Lower leg skin (tissue), 3 donors: ENCODE data around the gene HBD.

ENCODE experiments used
- POLR2A ChIP-seq, 2 donors: fragments of 450-650 bp; IDR thresholded peaks; one replicate each; pipeline ENCODE4 v1.6.1; 2016 to 2017; ENCODE audit warnings: antibody characterized with exemption in 2 of 2, mild to moderate bottlenecking in 1 of 2, moderate library complexity in 1 of 2
- TF ChIP-seq, protein P1 (sequence below), 3 donors: fragments of 450-650 bp; IDR thresholded peaks; one replicate each; pipeline ENCODE4 v1.5.1; 2016; ENCODE audit warnings: antibody characterized with exemption in 3 of 3, mild to moderate bottlenecking in 3 of 3, moderate library complexity in 2 of 3

DNA sequence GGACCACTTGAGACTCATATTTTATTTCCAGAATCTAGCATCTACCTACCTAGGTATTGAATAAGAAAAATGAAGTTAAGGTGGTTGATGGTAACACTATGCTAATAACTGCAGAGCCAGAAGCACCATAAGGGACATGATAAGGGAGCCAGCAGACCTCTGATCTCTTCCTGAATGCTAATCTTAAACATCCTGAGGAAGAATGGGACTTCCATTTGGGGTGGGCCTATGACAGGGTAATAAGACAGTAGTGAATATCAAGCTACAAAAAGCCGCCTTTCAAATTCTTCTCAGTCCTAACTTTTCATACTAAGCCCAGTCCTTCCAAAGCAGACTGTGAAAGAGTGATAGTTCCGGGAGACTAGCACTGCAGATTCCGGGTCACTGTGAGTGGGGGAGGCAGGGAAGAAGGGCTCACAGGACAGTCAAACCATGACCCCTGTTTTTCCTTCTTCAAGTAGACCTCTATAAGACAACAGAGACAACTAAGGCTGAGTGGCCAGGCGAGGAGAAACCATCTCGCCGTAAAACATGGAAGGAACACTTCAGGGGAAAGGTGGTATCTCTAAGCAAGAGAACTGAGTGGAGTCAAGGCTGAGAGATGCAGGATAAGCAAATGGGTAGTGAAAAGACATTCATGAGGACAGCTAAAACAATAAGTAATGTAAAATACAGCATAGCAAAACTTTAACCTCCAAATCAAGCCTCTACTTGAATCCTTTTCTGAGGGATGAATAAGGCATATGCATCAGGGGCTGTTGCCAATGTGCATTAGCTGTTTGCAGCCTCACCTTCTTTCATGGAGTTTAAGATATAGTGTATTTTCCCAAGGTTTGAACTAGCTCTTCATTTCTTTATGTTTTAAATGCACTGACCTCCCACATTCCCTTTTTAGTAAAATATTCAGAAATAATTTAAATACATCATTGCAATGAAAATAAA is 9.5 kb downstream of the HBD start:
- TF ChIP-seq, protein P1, sequence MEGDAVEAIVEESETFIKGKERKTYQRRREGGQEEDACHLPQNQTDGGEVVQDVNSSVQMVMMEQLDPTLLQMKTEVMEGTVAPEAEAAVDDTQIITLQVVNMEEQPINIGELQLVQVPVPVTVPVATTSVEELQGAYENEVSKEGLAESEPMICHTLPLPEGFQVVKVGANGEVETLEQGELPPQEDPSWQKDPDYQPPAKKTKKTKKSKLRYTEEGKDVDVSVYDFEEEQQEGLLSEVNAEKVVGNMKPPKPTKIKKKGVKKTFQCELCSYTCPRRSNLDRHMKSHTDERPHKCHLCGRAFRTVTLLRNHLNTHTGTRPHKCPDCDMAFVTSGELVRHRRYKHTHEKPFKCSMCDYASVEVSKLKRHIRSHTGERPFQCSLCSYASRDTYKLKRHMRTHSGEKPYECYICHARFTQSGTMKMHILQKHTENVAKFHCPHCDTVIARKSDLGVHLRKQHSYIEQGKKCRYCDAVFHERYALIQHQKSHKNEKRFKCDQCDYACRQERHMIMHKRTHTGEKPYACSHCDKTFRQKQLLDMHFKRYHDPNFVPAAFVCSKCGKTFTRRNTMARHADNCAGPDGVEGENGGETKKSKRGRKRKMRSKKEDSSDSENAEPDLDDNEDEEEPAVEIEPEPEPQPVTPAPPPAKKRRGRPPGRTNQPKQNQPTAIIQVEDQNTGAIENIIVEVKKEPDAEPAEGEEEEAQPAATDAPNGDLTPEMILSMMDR (IDR thresholded peaks at IDR 0.05) = no peak
- no peak for TF ChIP-seq POLR2A (IDR thresholded peaks at IDR 0.05)
